Measurements from ENCODE around the gene TRANK1. TPM values are rescaled to one million over a fixed set of nuclear protein-coding genes. Genes with fewer than 3 reads are reported as not detected.
A peak's percentile ranks its signal among the peaks of the same experiment; 100 is the strongest.

The TRANK1 gene
- total RNA-seq, 1 experiment from 2014 or later = 6.3 TPM

- Histone ChIP-seq H3K36me3 (ENCODE audit: insufficient read depth, low read length, poor library complexity, severe bottlenecking) (no peaks in the 10 kb centered on the region), H3K27ac (ENCODE audit: low read depth, low read length, poor library complexity, severe bottlenecking) (no peak overlapping the region), H3K9me3 (ENCODE audit: low read depth, low read length, poor library complexity, severe bottlenecking) (peaks cover 14% of the 10 kb centered on the region), H3K4me3 (ENCODE audit: low read depth, low read length, poor library complexity, severe bottlenecking) (peak overlapping the region; percentile 58), H3K4me1 (ENCODE audit: insufficient read depth, low read length, poor library complexity, severe bottlenecking) (no peaks in the 10 kb centered on the region), H3K27me3 (replicated peaks; ENCODE audit: insufficient read depth, low read depth, low read length, poor library complexity) (no peaks in the 10 kb centered on the region)
- ChIA-PET POLR2A (ENCODE audit: low non-redundant PET) (interaction anchor here (0.6 kb wide), 1 partner anchor 47 kb away, joined by 3 read pairs; the partner anchor contains the start of gene EPM2AIP1), CTCF (no interaction called here)
- TF ChIP-seq EZH2 (IDR thresholded peaks at IDR 0.05; ENCODE audit: borderline replicate concordance, low read depth, low read length, poor library complexity, severe bottlenecking) = no peak
- TF ChIP-seq CTCF (conservative IDR thresholded peaks at IDR 0.05; ENCODE audit: low read depth, low read length) = no peak
- no peak for DNase-seq (ENCODE audit: low spot score)
- intact Hi-C loops (cut with micrococcal nuclease; ENCODE audit: unreplicated experiment) = no loop called here
- BruUV-seq (replicated peaks) = no TSS peak
These were observed 603 bp upstream of the TRANK1 start for GRCh38 chr3:36945333-36945980.

- peak; percentile 71 for DNase-seq (ENCODE audit: low spot score)
- CTCF ChIA-PET = interaction anchor here (0.6 to 1.3 kb wide), 3 partner anchors 14 to 60 kb away, joined by 3 to 5 read pairs (median 3); no protein-coding TSS in a partner anchor
- Histone ChIP-seq H3K36me3 (ENCODE audit: insufficient read depth, low read length, poor library complexity, severe bottlenecking) (no peaks in the 10 kb centered on the region), H3K27me3 (replicated peaks; ENCODE audit: insufficient read depth, low read depth, low read length, poor library complexity) (no peaks in the 10 kb centered on the region), H3K27ac (ENCODE audit: low read depth, low read length, poor library complexity, severe bottlenecking) (peak overlapping the region; percentile 69), H3K4me1 (ENCODE audit: insufficient read depth, low read length, poor library complexity, severe bottlenecking) (no peaks in the 10 kb centered on the region), H3K9me3 (ENCODE audit: low read depth, low read length, poor library complexity, severe bottlenecking) (peaks cover 14% of the 10 kb centered on the region), H3K4me3 (ENCODE audit: low read depth, low read length, poor library complexity, severe bottlenecking) (peak overlapping the region; percentile 58)
- intact Hi-C loops (cut with micrococcal nuclease; ENCODE audit: unreplicated experiment) = no loop called here
- no TSS peak for BruUV-seq (replicated peaks)
- POLR2A ChIA-PET (ENCODE audit: low non-redundant PET) = no interaction called here
- TF ChIP-seq EZH2 (IDR thresholded peaks at IDR 0.05; ENCODE audit: borderline replicate concordance, low read depth, low read length, poor library complexity, severe bottlenecking) (no peak), CTCF (conservative IDR thresholded peaks at IDR 0.05; ENCODE audit: low read depth, low read length) (0 out of 2 replicates have a peak, but pooled peaks have one; percentile 14)
These were observed 728 bp downstream of the TRANK1 start for GRCh38 chr3:36944012-36944640.

GRCh38 chr3:36943601-36944000 lies 1.3 kb downstream of the TRANK1 start:
- H3K27me3 ChIP-seq (replicated peaks; ENCODE audit: insufficient read depth, low read depth, low read length, poor library complexity) = no peaks in the 10 kb centered on the region
- no peak for DNase-seq (ENCODE audit: low spot score)
- TF ChIP-seq EZH2 (IDR thresholded peaks at IDR 0.05; ENCODE audit: borderline replicate concordance, low read depth, low read length, poor library complexity, severe bottlenecking) = no peak
- no peak for TF ChIP-seq CTCF (conservative IDR thresholded peaks at IDR 0.05; ENCODE audit: low read depth, low read length)
- no peaks in the 10 kb centered on the region for H3K36me3 ChIP-seq (ENCODE audit: insufficient read depth, low read length, poor library complexity, severe bottlenecking)
- H3K4me1 ChIP-seq (ENCODE audit: insufficient read depth, low read length, poor library complexity, severe bottlenecking) = no peaks in the 10 kb centered on the region
- ChIA-PET CTCF (interaction anchor here (0.6 to 1.3 kb wide), 2 partner anchors 15 to 59 kb away, joined by 3 to 5 read pairs; no protein-coding TSS in a partner anchor), POLR2A (ENCODE audit: low non-redundant PET) (no interaction called here)
- intact Hi-C loops (cut with micrococcal nuclease; ENCODE audit: unreplicated experiment) = no loop called here
- peak overlapping the region; percentile 69 for H3K27ac ChIP-seq (ENCODE audit: low read depth, low read length, poor library complexity, severe bottlenecking)
- BruUV-seq (replicated peaks) = no TSS peak
- peak overlapping the region; percentile 58 for H3K4me3 ChIP-seq (ENCODE audit: low read depth, low read length, poor library complexity, severe bottlenecking)
- H3K9me3 ChIP-seq (ENCODE audit: low read depth, low read length, poor library complexity, severe bottlenecking) = peaks cover 14% of the 10 kb centered on the region
